HEK293 (cell line): ENCODE data around the gene NHEJ1.

Experiments
- CTCF ChIA-PET: fragments of 350-600 bp; formaldehyde crosslinking; extraction: SDS; loops from one replicate; lab custom pipeline; 2021; ENCODE audit warnings: antibody characterized with exemption; lab: Yijun Ruan, JAX
- POLR2A ChIA-PET: fragments of 300-600 bp; formaldehyde crosslinking; extraction: SDS; loops from one replicate; lab custom pipeline; 2020; ENCODE audit warnings: antibody characterized with exemption, inconsistent platforms; lab: Yijun Ruan, JAX
- H3K27ac ChIP-seq: fragments of 200-500 bp; sonication (Bioruptor generic); 2 replicates; pipeline ENCODE4 v1.5.1; 2014; ENCODE audit warnings: low read depth, low read length, control low read depth, inconsistent platforms; ENCODE audit errors: extremely low read depth
- H3K36me3 ChIP-seq, 2 experiments: fragments of 200-500 bp in 1 of 2; sonication (Bioruptor generic) in 1 of 2; 1 replicate in 1 of 2; 2 replicates in 1 of 2; pipeline ENCODE4 v1.5.1; 2014 to 2017; ENCODE audit warnings: inconsistent platforms in 2 of 2, low read length in 2 of 2; ENCODE audit not compliant: control insufficient read depth in 2 of 2, insufficient read depth in 1 of 2
- H3K4me1 ChIP-seq: fragments of 200-500 bp; sonication (Bioruptor generic); 2 replicates; pipeline ENCODE4 v1.5.1; 2014; ENCODE audit warnings: mild to moderate bottlenecking, low read length, inconsistent platforms; ENCODE audit not compliant: control insufficient read depth, insufficient read depth
- H3K4me3 ChIP-seq: 2 replicates; pipeline ENCODE4 v1.5.1; 2011; ENCODE audit warnings: low read depth, mild to moderate bottlenecking, control low read depth, low read length, moderate library complexity
- H3K9me3 ChIP-seq: fragments of 200-500 bp; sonication (Bioruptor generic); 2 replicates; pipeline ENCODE4 v1.5.1; 2014; ENCODE audit warnings: low read depth, low read length, inconsistent platforms; ENCODE audit not compliant: control insufficient read depth, insufficient read depth
- CTCF ChIP-seq: fragments of 450-650 bp; formaldehyde crosslinking; IDR thresholded peaks from 2 replicates; pipeline ENCODE4 v1.5.1; 2016; ENCODE audit warnings: missing biosample characterization, missing genetic modification characterization
- INSM2 ChIP-seq: fragments of 450-650 bp; formaldehyde crosslinking; IDR thresholded peaks from 2 replicates; pipeline ENCODE4 v1.5.1; 2016; ENCODE audit warnings: missing biosample characterization, missing genetic modification characterization
- KLF10 ChIP-seq: fragments of 450-650 bp; IDR thresholded peaks from 2 replicates; pipeline ENCODE4 v1.5.1; 2018; ENCODE audit warnings: missing biosample characterization, mild to moderate bottlenecking, missing genetic modification characterization
- TSHZ1 ChIP-seq: fragments of 450-650 bp; formaldehyde crosslinking; IDR thresholded peaks from 2 replicates; pipeline ENCODE4 v1.5.1; 2016; ENCODE audit warnings: missing biosample characterization, missing genetic modification characterization, borderline replicate concordance
- WT1 ChIP-seq: fragments of 450-650 bp; formaldehyde crosslinking; IDR thresholded peaks from 2 replicates; pipeline ENCODE4 v1.5.1; 2016; ENCODE audit warnings: missing biosample characterization, missing genetic modification characterization
- YY1 ChIP-seq: fragments of 450-650 bp; formaldehyde crosslinking; IDR thresholded peaks from 2 replicates; pipeline ENCODE4 v1.5.1; 2018; ENCODE audit warnings: missing biosample characterization, missing genetic modification characterization
- ZBTB10 ChIP-seq: fragments of 450-650 bp; formaldehyde crosslinking; IDR thresholded peaks from 2 replicates; pipeline ENCODE4 v1.5.1; 2016; ENCODE audit warnings: missing biosample characterization, missing genetic modification characterization
- ZBTB11 ChIP-seq: fragments of 450-650 bp; formaldehyde crosslinking; conservative IDR thresholded peaks from 2 replicates; pipeline ENCODE4 v1.5.1; 2016; ENCODE audit warnings: low read depth, missing biosample characterization, missing genetic modification characterization
- ZBTB26 ChIP-seq: fragments of 450-650 bp; formaldehyde crosslinking; optimal IDR thresholded peaks from 2 replicates; pipeline ENCODE3; 2016; ENCODE audit warnings: missing biosample characterization, mild to moderate bottlenecking, missing genetic modification characterization
- ZFP41 ChIP-seq: fragments of 450-650 bp; formaldehyde crosslinking; IDR thresholded peaks from 2 replicates; pipeline ENCODE4 v1.5.1; 2016; ENCODE audit warnings: missing biosample characterization, missing genetic modification characterization, borderline replicate concordance
- ZNF112 ChIP-seq: fragments of 450-650 bp; formaldehyde crosslinking; IDR thresholded peaks from 2 replicates; pipeline ENCODE4 v1.5.0; 2017; ENCODE audit warnings: missing biosample characterization, missing genetic modification characterization
- ZNF16 ChIP-seq: fragments of 450-650 bp; formaldehyde crosslinking; IDR thresholded peaks from 2 replicates; pipeline ENCODE4 v1.5.1; 2016; ENCODE audit warnings: low read depth, missing biosample characterization, missing genetic modification characterization
- ZNF521 ChIP-seq: fragments of 450-650 bp; formaldehyde crosslinking; IDR thresholded peaks from 2 replicates; pipeline ENCODE4 v1.5.1; 2017; ENCODE audit warnings: missing biosample characterization, mild to moderate bottlenecking, missing genetic modification characterization
- ZNF558 ChIP-seq: fragments of 450-650 bp; formaldehyde crosslinking; IDR thresholded peaks from 2 replicates; pipeline ENCODE4 v1.5.1; 2016; ENCODE audit warnings: missing biosample characterization, missing genetic modification characterization
- ZSCAN23 ChIP-seq: fragments of 450-650 bp; formaldehyde crosslinking; IDR thresholded peaks from 2 replicates; pipeline ENCODE4 v1.5.1; 2016; ENCODE audit warnings: missing biosample characterization, missing genetic modification characterization

Gene NHEJ1

GRCh38 chr2:219116776-219117646 lies 43.6 kb downstream of the NHEJ1 start:
- POLR2A ChIA-PET: interaction anchor here (1.2 kb wide), 1 partner anchor 258 kb away, joined by 3 read pairs; the partner anchor contains the start of gene WNT6
- Histone ChIP-seq H3K36me3 (no peaks in the 10 kb centered on the region), H3K27ac (no peak overlapping the region)
- TF ChIP-seq YY1 (tag by site-specific recombination): no peak
- no peak for TF ChIP-seq ZSCAN23 (tag by site-specific recombination)
- TF ChIP-seq KLF10: no peak
- no peak for TF ChIP-seq ZBTB10 (tag by site-specific recombination)
- TF ChIP-seq ZNF521 (tag by site-specific recombination): no peak
- TF ChIP-seq ZNF112 (tag by site-specific recombination): no peak
- TF ChIP-seq ZNF558 (tag by site-specific recombination): no peak
- no peak for TF ChIP-seq WT1 (tag by site-specific recombination)
- TF ChIP-seq CTCF (tag by site-specific recombination): no peak
- no peak for TF ChIP-seq ZNF16 (tag by site-specific recombination)
- no peak for TF ChIP-seq ZBTB26
- TF ChIP-seq TSHZ1 (tag by site-specific recombination): no peak
- no peak for TF ChIP-seq ZBTB11 (tag by site-specific recombination)
- no peak for TF ChIP-seq ZFP41 (tag by site-specific recombination)
- no peak for TF ChIP-seq INSM2 (tag by site-specific recombination)
- TF ChIP-seq, all 188 proteins: peak for 0
- peaks cover 3% of the 10 kb centered on the region for H3K4me1 ChIP-seq
- H3K9me3 ChIP-seq: no peaks in the 10 kb centered on the region
- CTCF ChIA-PET: interaction anchor here (0.6 to 11.2 kb wide), 12 partner anchors 13 to 264 kb away, joined by 3 to 123 read pairs (median 24); partner anchors contain the start of gene NHEJ1
- H3K4me3 ChIP-seq: no peak overlapping the region
